ENCODE results near the gene ATF6.

DNA sequence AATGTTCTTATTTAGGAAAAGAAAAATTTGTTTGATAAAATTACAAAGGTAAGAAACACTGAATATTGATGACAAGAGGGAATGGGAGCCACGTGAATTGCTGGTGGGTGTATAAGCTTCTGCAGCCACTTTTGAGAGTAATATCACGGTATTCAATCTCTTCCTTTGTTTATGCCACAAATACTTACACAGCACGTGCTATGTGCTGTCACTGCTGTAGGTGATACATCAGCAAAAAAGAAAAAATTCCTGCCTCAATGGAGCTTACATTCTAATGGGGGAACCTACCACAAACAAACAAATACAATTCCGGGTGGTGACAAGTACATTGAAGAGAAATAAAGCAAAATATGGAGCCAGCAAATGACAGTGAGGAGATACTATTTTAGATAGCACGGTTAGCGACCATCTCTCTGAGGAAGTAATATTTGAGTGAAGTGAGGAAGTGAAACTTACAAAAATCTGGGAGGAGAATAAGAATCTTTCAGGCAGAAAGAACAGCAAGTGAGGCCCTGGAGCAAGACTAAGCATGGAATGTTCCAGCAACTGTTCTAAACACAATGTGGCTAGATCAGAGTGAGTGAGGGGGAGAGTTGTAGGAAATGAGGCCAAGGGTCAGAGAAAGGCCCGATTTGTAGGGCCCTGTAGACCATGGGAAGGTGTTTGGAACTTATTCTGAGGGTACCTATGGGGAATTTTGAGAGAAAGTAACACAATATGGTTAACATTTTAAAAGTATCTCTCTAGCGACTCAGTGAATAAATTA, 47.4 kb upstream of the ATF6 start:
- TF ChIP-seq ZFX (IDR thresholded peaks at IDR 0.05) (no peak), POLR2AphosphoS5 (IDR thresholded peaks at IDR 0.05; ENCODE audit: low read depth, low read length) (no peak), POLR2A (IDR thresholded peaks at IDR 0.05; ENCODE audit: borderline replicate concordance, extremely low read depth, insufficient read depth, insufficient read length) (no peak), CEBPB (IDR thresholded peaks at IDR 0.05; ENCODE audit: low read depth) (no peak), TCF7L2 (IDR thresholded peaks at IDR 0.05; ENCODE audit: borderline replicate concordance, extremely low read depth, insufficient read depth, insufficient read length) (no peak), CBX3 (IDR thresholded peaks at IDR 0.05; ENCODE audit: low read depth) (no peak), RAD21 (IDR thresholded peaks at IDR 0.05; ENCODE audit: low read depth) (no peak), EZH2 (IDR thresholded peaks at IDR 0.05) (no peak)
- TF ChIP-seq, protein P1, sequence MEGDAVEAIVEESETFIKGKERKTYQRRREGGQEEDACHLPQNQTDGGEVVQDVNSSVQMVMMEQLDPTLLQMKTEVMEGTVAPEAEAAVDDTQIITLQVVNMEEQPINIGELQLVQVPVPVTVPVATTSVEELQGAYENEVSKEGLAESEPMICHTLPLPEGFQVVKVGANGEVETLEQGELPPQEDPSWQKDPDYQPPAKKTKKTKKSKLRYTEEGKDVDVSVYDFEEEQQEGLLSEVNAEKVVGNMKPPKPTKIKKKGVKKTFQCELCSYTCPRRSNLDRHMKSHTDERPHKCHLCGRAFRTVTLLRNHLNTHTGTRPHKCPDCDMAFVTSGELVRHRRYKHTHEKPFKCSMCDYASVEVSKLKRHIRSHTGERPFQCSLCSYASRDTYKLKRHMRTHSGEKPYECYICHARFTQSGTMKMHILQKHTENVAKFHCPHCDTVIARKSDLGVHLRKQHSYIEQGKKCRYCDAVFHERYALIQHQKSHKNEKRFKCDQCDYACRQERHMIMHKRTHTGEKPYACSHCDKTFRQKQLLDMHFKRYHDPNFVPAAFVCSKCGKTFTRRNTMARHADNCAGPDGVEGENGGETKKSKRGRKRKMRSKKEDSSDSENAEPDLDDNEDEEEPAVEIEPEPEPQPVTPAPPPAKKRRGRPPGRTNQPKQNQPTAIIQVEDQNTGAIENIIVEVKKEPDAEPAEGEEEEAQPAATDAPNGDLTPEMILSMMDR (IDR thresholded peaks at IDR 0.05 in 2 of 3, conservative IDR thresholded peaks at IDR 0.05 in 1 of 3; ENCODE audit: borderline replicate concordance in 1 of 3, insufficient read depth in 1 of 3, low read depth in 2 of 3, low read length in 2 of 3): no peak
- TF ChIP-seq, protein P2, sequence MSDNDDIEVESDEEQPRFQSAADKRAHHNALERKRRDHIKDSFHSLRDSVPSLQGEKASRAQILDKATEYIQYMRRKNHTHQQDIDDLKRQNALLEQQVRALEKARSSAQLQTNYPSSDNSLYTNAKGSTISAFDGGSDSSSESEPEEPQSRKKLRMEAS (IDR thresholded peaks at IDR 0.05): no peak
- TF ChIP-seq, protein P3, sequence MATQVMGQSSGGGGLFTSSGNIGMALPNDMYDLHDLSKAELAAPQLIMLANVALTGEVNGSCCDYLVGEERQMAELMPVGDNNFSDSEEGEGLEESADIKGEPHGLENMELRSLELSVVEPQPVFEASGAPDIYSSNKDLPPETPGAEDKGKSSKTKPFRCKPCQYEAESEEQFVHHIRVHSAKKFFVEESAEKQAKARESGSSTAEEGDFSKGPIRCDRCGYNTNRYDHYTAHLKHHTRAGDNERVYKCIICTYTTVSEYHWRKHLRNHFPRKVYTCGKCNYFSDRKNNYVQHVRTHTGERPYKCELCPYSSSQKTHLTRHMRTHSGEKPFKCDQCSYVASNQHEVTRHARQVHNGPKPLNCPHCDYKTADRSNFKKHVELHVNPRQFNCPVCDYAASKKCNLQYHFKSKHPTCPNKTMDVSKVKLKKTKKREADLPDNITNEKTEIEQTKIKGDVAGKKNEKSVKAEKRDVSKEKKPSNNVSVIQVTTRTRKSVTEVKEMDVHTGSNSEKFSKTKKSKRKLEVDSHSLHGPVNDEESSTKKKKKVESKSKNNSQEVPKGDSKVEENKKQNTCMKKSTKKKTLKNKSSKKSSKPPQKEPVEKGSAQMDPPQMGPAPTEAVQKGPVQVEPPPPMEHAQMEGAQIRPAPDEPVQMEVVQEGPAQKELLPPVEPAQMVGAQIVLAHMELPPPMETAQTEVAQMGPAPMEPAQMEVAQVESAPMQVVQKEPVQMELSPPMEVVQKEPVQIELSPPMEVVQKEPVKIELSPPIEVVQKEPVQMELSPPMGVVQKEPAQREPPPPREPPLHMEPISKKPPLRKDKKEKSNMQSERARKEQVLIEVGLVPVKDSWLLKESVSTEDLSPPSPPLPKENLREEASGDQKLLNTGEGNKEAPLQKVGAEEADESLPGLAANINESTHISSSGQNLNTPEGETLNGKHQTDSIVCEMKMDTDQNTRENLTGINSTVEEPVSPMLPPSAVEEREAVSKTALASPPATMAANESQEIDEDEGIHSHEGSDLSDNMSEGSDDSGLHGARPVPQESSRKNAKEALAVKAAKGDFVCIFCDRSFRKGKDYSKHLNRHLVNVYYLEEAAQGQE (IDR thresholded peaks at IDR 0.05; ENCODE audit: low read depth): no peak

Measured in HCT116 (cell line).